Thymus (tissue), 11 donors: ENCODE data around the gene RASD2. TPM values are rescaled to one million over a fixed set of nuclear protein-coding genes. Genes with fewer than 3 reads are reported as not detected.
A peak's percentile ranks its signal among the peaks of the same experiment; 100 is the strongest.

ENCODE experiments used
- DNase-seq, 9 donors: peaks; one replicate each; pipeline ENCODE4 v3.0.0-alpha.2; 2013; ENCODE audit warnings: low spot score in 9 of 9, low read depth in 6 of 9, missing footprints in 1 of 9
- H3K27ac ChIP-seq, 2 donors: one replicate each; pipeline ENCODE4 v1.5.1; 2013; ENCODE audit warnings: control low read depth in 1 of 2, low read depth in 1 of 2, low read length in 1 of 2, mild to moderate bottlenecking in 1 of 2, moderate library complexity in 1 of 2
- H3K27me3 ChIP-seq, 2 donors: one replicate each; pipeline ENCODE4 v1.5.1; 2013; ENCODE audit warnings: low read length in 1 of 2; ENCODE audit not compliant: control insufficient read depth in 2 of 2, insufficient read depth in 1 of 2
- H3K36me3 ChIP-seq, 2 donors: one replicate each; pipeline ENCODE4 v1.5.1; 2013; ENCODE audit warnings: low read length in 1 of 2, mild to moderate bottlenecking in 1 of 2, moderate library complexity in 1 of 2; ENCODE audit not compliant: control insufficient read depth in 2 of 2, insufficient read depth in 2 of 2
- H3K4me1 ChIP-seq, 2 donors: one replicate each; pipeline ENCODE4 v1.5.1; 2013; ENCODE audit warnings: low read length in 2 of 2; ENCODE audit not compliant: control insufficient read depth in 2 of 2, insufficient read depth in 2 of 2
- H3K4me3 ChIP-seq, 2 donors: one replicate each; pipeline ENCODE4 v1.5.1; 2013; ENCODE audit warnings: low read length in 2 of 2, control low read depth in 1 of 2, mild to moderate bottlenecking in 1 of 2
- H3K9me3 ChIP-seq, 2 donors: one replicate each; pipeline ENCODE4 v1.5.1; 2013; ENCODE audit warnings: low read length in 1 of 2, mild to moderate bottlenecking in 1 of 2; ENCODE audit not compliant: control insufficient read depth in 2 of 2, insufficient read depth in 1 of 2
- WGBS: extraction: QIAGEN DNeasy Blood & Tissue Kit; methylation state at CpG from one replicate; pipeline ENCODE4 v1.1.7; 2013; 5-methylcytosine and 5-hydroxymethylcytosine counted together
- polyA plus RNA-seq: library from polyadenylated mRNA; stranded (reverse); fragments of 200-250 nt; gene quantifications from one replicate; pipeline ENCODE4 v1.2.3, GENCODE V29; 2013
- total RNA-seq: library from RNA; stranded (reverse); fragments of 120-200 nt; gene quantifications from one replicate; pipeline ENCODE4 v1.2.4, GENCODE V29; 2013
- donor health status: healthy.

RASD2 gene
- total and polyA plus RNA-seq, 2 donors: 0.14 to 1.0 TPM

GRCh38 chr22:35582861-35583670 lies 42.4 kb downstream of the RASD2 start:
- Histone ChIP-seq H3K4me3 (no peak overlapping the region), H3K27me3 (no peaks in the 10 kb centered on the region), H3K4me1 (no peaks in the 10 kb centered on the region), H3K27ac (no peak overlapping the region), H3K9me3 (no peaks in the 10 kb centered on the region), H3K36me3 (no peaks in the 10 kb centered on the region)
- 35% methylated on average over 13 of the region's 13 CpGs for WGBS
- peak; percentile 24 to 73 (median 54) for DNase-seq

- Histone ChIP-seq H3K27ac (no peak overlapping the region), H3K27me3 (no peaks in the 10 kb centered on the region), H3K4me1 (no peaks in the 10 kb centered on the region), H3K4me3 (no peak overlapping the region), H3K9me3 (no peaks in the 10 kb centered on the region), H3K36me3 (no peaks in the 10 kb centered on the region)
- no peak for DNase-seq
Measured at GRCh38 chr22:35586771-35587170, 46.1 kb downstream of the RASD2 start.

DNA sequence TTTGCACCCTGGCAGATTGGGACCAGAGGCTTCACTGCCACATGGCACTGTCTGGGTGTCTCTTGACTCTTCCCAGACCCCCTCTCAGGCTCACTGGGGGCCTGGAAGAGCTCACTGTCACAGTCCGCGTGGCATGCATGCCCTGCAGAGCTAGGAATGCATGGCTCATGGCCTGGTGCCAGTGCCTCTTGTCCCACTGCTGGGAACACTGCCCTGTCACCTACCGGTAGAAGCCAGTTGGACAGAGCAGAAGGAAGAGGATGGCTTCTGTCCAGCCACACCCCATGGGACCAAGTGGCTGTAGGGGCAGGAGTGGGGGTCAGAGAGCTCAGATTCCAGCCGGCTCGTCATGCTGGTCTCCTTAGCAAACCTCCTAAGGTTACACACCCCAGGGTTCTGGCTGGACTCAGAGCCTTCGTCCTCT lies 46.8 kb downstream of the RASD2 start:
- Histone ChIP-seq H3K36me3 (no peaks in the 10 kb centered on the region), H3K27ac (no peak overlapping the region), H3K4me1 (no peaks in the 10 kb centered on the region), H3K9me3 (no peaks in the 10 kb centered on the region), H3K27me3 (no peaks in the 10 kb centered on the region), H3K4me3 (no peak overlapping the region)
- WGBS: 93% methylated on average over 6 of the region's 6 CpGs
- DNase-seq: no peak

DNA sequence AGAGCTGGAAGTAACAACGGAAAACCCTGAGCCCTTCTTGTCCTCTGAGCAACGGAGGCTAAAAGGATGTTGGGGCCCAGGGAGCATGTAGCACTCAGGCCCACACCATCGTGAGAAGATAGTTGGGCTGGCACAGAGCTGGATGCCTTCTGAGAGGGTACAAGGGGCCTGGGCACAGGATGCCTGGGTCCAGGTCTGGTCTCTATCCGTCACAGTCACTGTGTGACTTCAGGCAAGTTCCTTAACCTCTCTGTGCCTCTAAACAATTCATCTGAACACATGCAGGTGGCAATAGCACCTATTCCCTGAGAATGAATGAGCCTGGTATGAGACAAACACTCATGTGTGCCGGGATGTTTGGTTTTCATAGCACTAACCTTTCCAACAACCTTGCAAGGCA lies 47.3 kb downstream of the RASD2 start:
- WGBS: 92% methylated on average over 5 of the region's 5 CpGs
- Histone ChIP-seq H3K36me3 (no peaks in the 10 kb centered on the region), H3K27me3 (no peaks in the 10 kb centered on the region), H3K4me3 (no peak overlapping the region), H3K9me3 (no peaks in the 10 kb centered on the region), H3K4me1 (no peaks in the 10 kb centered on the region), H3K27ac (no peak overlapping the region)
- DNase-seq: no peak

DNA sequence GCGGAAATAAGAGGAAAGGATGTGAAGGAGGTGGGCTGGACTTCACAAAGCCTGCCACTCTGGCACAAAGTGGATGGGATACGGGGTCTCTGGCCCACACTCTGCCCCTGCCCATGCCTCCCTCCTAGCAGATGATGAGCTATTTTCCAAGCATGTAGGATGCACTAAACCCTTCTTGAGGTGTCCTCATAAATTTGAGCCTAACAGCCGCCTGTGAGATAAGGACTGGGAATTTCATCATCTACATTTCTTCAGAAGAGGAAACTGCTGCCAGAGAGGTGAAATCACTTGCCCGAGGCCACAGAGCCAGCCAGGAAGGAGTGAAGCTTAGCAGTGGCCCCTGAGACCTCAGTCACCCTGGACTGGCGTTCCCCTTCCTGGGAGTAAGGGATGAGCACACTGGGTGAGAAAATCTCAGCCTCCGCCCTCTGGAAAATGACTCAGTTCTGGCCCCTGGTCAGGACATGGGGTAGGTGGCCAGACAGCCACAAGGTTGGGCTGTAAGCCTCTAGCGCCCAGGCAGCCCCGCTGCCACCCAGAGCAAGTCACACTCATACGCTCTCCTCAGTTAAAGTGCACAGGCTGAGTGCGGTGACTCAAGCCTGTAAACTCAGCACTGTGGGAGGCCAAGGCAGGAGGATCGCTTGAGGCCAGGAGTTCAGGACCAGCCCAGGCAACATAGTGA lies 48.6 kb downstream of the RASD2 start:
- no peak for DNase-seq
- no peaks in the 10 kb centered on the region for H3K4me1 ChIP-seq
- H3K4me3 ChIP-seq: no peak overlapping the region
- no peaks in the 10 kb centered on the region for H3K9me3 ChIP-seq
- 95% methylated on average over 11 of the region's 11 CpGs for WGBS
- H3K27ac ChIP-seq: no peak overlapping the region
- H3K36me3 ChIP-seq: no peaks in the 10 kb centered on the region
- no peaks in the 10 kb centered on the region for H3K27me3 ChIP-seq

DNA sequence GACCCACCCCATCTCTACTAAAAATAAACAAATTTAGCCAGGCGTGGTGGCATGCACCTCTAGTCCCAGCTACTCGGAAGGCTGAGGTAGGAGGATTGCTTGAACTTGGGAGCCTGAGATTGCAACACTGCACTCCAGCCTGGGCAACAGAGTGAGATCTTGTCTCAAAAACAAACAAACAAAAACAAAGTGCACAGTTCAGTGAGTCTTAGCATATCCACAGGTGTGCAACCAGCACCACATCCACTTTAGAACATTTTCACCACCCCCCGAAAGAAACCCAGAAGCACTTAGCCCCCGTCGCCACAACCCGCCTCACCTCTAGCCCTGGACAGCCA lies 49.1 kb downstream of the RASD2 start:
- Histone ChIP-seq H3K27me3 (no peaks in the 10 kb centered on the region), H3K4me1 (no peaks in the 10 kb centered on the region), H3K9me3 (no peaks in the 10 kb centered on the region), H3K36me3 (no peaks in the 10 kb centered on the region), H3K4me3 (no peak overlapping the region), H3K27ac (no peak overlapping the region)
- no peak for DNase-seq
- 95% methylated on average over 6 of the region's 6 CpGs for WGBS

- no peak for DNase-seq
- Histone ChIP-seq H3K36me3 (no peaks in the 10 kb centered on the region), H3K9me3 (no peaks in the 10 kb centered on the region), H3K27ac (no peak overlapping the region), H3K4me3 (no peak overlapping the region), H3K27me3 (no peaks in the 10 kb centered on the region), H3K4me1 (no peaks in the 10 kb centered on the region)
- 78% methylated on average over 13 of the region's 13 CpGs for WGBS
Measured at GRCh38 chr22:35590634-35591295, 50.1 kb downstream of the RASD2 start.

DNA sequence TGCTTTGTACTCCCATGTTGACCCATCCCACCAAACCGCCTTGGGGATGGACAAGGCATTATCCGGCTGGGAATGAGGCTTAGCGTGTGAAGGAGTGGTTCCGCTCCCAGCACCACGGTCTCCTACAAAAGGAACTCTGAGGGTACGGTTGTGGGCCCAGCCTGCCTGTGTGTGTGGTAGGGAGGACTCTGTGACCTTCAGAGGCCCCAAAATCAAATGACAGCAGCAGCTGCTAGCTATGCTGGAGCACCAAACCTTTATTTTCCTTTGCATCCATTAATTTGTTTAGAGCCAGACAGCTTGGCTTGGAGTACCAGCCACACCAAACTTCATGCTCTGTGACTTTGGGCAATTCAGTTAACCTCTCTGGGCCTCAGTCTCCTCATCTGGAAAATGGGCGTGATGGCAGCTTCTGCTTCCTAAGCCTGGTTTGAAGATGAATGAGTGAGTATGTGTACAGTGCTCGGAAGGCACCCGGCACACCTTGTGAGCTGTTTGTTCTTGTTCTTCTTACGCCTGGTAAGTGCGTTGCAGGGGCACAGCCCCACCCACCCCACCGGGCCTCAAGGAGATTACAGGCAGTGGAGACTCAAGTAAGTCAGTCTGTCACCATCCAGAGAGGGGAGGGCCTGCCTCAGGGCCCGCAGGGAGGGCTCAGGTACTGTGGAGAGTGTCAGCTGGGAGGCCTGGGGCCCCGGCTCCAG lies 51.2 kb downstream of the RASD2 start:
- no peaks in the 10 kb centered on the region for H3K9me3 ChIP-seq
- no peaks in the 10 kb centered on the region for H3K36me3 ChIP-seq
- no peak overlapping the region for H3K4me3 ChIP-seq
- no peak overlapping the region for H3K27ac ChIP-seq
- WGBS: 98% methylated on average over 14 of the region's 14 CpGs
- no peaks in the 10 kb centered on the region for H3K27me3 ChIP-seq
- H3K4me1 ChIP-seq: no peaks in the 10 kb centered on the region
- DNase-seq: no peak
